Endothelial cell of umbilical vein (primary cell): ENCODE results near the gene TDRD9. TPM values are rescaled to one million over a fixed set of nuclear protein-coding genes. Genes with fewer than 3 reads are reported as not detected.

ENCODE experiments used
- BruUV-seq: library from RNA; stranded (reverse); fragments of 400-500 nt; replicated peaks from 2 replicates; lab custom pipeline; 2021; lab: Mats Ljungman, UMichigan
- CTCF ChIA-PET: fragments of 300-600, 350-600 bp; sonication (Branson Sonifier 250); formaldehyde crosslinking; loops from one replicate; lab custom pipeline; 2021; ENCODE audit warnings: antibody characterized with exemption, inconsistent platforms; lab: Charles Lee
- POLR2A ChIA-PET: fragments of 300-600, 350-600 bp; sonication (Branson Sonifier 250); formaldehyde crosslinking; loops from one replicate; lab custom pipeline; 2021; ENCODE audit warnings: antibody characterized with exemption, inconsistent platforms; lab: Charles Lee
- DNase-seq: peaks from one replicate; pipeline ENCODE4 v3.0.0-alpha.2; 2011; ENCODE audit warnings: low read depth, low spot score
- FAIRE-seq: peaks from 2 replicates; lab custom pipeline; 2011; peaks lifted over from hg19 to GRCh38; lab: Jason Lieb, UNC
- H2AFZ ChIP-seq: 2 replicates; pipeline ENCODE4 v1.6.0; 2012; ENCODE audit warnings: low read depth, low read length, control low read depth, inconsistent platforms
- H3K27ac ChIP-seq: 2 replicates; pipeline ENCODE4 v1.5.1; 2011; ENCODE audit warnings: low read depth, mild to moderate bottlenecking, control low read depth, low read length, moderate library complexity; ENCODE audit not compliant: insufficient read depth
- H3K27me3 ChIP-seq, 2 experiments: 2 replicates each; pipeline versions ENCODE4 v1.6.0 to v1.6.1; 2011; ENCODE audit warnings: low read length in 2 of 2, mixed read lengths in 1 of 2; ENCODE audit not compliant: control insufficient read depth in 2 of 2, insufficient read depth in 2 of 2
- H3K36me3 ChIP-seq, 2 experiments: 2 replicates in 1 of 2; 3 replicates in 1 of 2; pipeline ENCODE4 v1.5.1; 2011; ENCODE audit warnings: low read length in 2 of 2, mild to moderate bottlenecking in 1 of 2, moderate library complexity in 1 of 2; ENCODE audit not compliant: control insufficient read depth in 2 of 2, insufficient read depth in 2 of 2; ENCODE audit errors: extremely low read depth in 1 of 2
- H3K4me1 ChIP-seq: 3 replicates; pipeline ENCODE4 v1.5.1; 2011; ENCODE audit warnings: mild to moderate bottlenecking, low read length; ENCODE audit not compliant: control insufficient read depth, insufficient read depth; ENCODE audit errors: extremely low read depth
- H3K4me2 ChIP-seq: 2 replicates; pipeline ENCODE4 v1.6.1; 2011; ENCODE audit warnings: low read length, control low read depth, mixed read lengths; ENCODE audit not compliant: insufficient read depth
- H3K4me3 ChIP-seq, 3 experiments: fragments of 200-600 bp in 1 of 3; sonication (generic), shearing (Covaris generic) in 1 of 3; replicated peaks in 1 of 3; 2 replicates each; pipeline ENCODE4 v1.5.1; 2011 to 2016; ENCODE audit warnings: control low read depth in 3 of 3, low read length in 3 of 3, mild to moderate bottlenecking in 2 of 3, inconsistent platforms in 1 of 3, low read depth in 1 of 3, moderate library complexity in 1 of 3; ENCODE audit not compliant: insufficient read depth in 1 of 3
- H3K79me2 ChIP-seq: 2 replicates; pipeline ENCODE4 v1.6.0; 2012; ENCODE audit warnings: low read length, inconsistent platforms; ENCODE audit not compliant: control insufficient read depth, insufficient read depth
- H3K9ac ChIP-seq: replicated peaks from 2 replicates; pipeline ENCODE3; 2011; ENCODE audit warnings: low read length, control low read depth; ENCODE audit not compliant: insufficient read depth; ENCODE audit errors: extremely low read depth
- H3K9me1 ChIP-seq: replicated peaks from 3 replicates; pipeline ENCODE4 v1.6.0; 2011; ENCODE audit warnings: mild to moderate bottlenecking, low read length; ENCODE audit not compliant: control insufficient read depth, insufficient read depth; ENCODE audit errors: extremely low read depth
- H3K9me3 ChIP-seq: replicated peaks from 2 replicates; pipeline ENCODE4 v1.5.1; 2012; ENCODE audit warnings: low read length, inconsistent platforms; ENCODE audit not compliant: control insufficient read depth, insufficient read depth
- H4K20me1 ChIP-seq: replicated peaks from 2 replicates; pipeline ENCODE3; 2011; ENCODE audit warnings: mild to moderate bottlenecking, low read length; ENCODE audit not compliant: control insufficient read depth, insufficient read depth; ENCODE audit errors: extremely low read depth
- EZH2 ChIP-seq: IDR thresholded peaks from 2 replicates; pipeline ENCODE4 v1.6.1; 2012; ENCODE audit warnings: borderline replicate concordance, low read depth, mild to moderate bottlenecking, moderate library complexity, low read length, inconsistent platforms; ENCODE audit not compliant: severe bottlenecking
- FOS ChIP-seq: IDR thresholded peaks from 2 replicates; pipeline ENCODE4 v1.6.1; 2011; ENCODE audit warnings: mild to moderate bottlenecking, low read length, moderate library complexity, borderline replicate concordance; ENCODE audit not compliant: insufficient read depth
- GATA2 ChIP-seq: IDR thresholded peaks from 2 replicates; pipeline ENCODE4 v1.7.0; 2011; ENCODE audit warnings: low read depth, mild to moderate bottlenecking, moderate library complexity, mixed read lengths, low read length; ENCODE audit not compliant: insufficient read length, insufficient read depth
- JUN ChIP-seq: IDR thresholded peaks from 2 replicates; pipeline ENCODE4 v1.6.1; 2011; ENCODE audit warnings: borderline replicate concordance, low read depth; ENCODE audit not compliant: insufficient read length, insufficient read depth
- MYC ChIP-seq: IDR thresholded peaks from one replicate; pipeline ENCODE4 v1.6.1; 2011; ENCODE audit warnings: mild to moderate bottlenecking, low read depth, low read length
- POLR2A ChIP-seq: IDR thresholded peaks from 2 replicates; pipeline ENCODE4 v1.6.1; 2012; ENCODE audit warnings: low read depth, mild to moderate bottlenecking, control low read depth, low read length
- POLR2AphosphoS5 ChIP-seq: IDR thresholded peaks from 2 replicates; pipeline ENCODE4 v1.6.1; 2012; ENCODE audit warnings: low read depth, mild to moderate bottlenecking, control low read depth, low read length, moderate library complexity; ENCODE audit not compliant: insufficient read depth
- dilution Hi-C: fragments of 300-500 bp; cut with MboI; formaldehyde crosslinking; loops from one replicate; pipeline ENCODE4 v1.15.0; 2019; ENCODE audit warnings: low sequenced_read_pairs; ENCODE audit not compliant: extremely low pct_ligation_motif_present
- intact Hi-C: fragments of 100-400 bp; cut with micrococcal nuclease; formaldehyde crosslinking; loops from one replicate; pipeline ENCODE4 v1.10.0; 2022
- polyA plus RNA-seq, 4 experiments: library from polyadenylated mRNA; depleted of rRNA in 3 of 4; stranded (reverse) in 3 of 4; unstranded in 1 of 4; fragments of >200 nt; gene quantifications; 2 replicates each; pipeline versions ENCODE4 v1.2.1 to v1.2.3, GENCODE V29; 2011 to 2012; ENCODE audit warnings: missing spikeins in 1 of 4
- total RNA-seq: library from RNA; stranded (reverse); gene quantifications from 2 replicates; pipeline ENCODE4 v1.2.3, GENCODE V29; 2021
- TF ChIP-seq, protein P1 (sequence below), 2 donors: IDR thresholded peaks; 1 replicate in 1 of 2; 2 replicates in 1 of 2; pipeline ENCODE4 v1.5.1; 2011; ENCODE audit warnings: low read length in 2 of 2, mild to moderate bottlenecking in 2 of 2, moderate library complexity in 2 of 2, control low read depth in 1 of 2, inconsistent platforms in 1 of 2, low read depth in 1 of 2; ENCODE audit not compliant: insufficient read depth in 1 of 2; ENCODE audit errors: extremely low read depth in 1 of 2
- TF ChIP-seq, protein P2 (sequence below): IDR thresholded peaks from 2 replicates; pipeline ENCODE4 v1.6.1; 2011; ENCODE audit not compliant: insufficient read depth, insufficient read length

The TDRD9 gene
- total and polyA plus RNA-seq, 2 donors (not counting 3 experiments of a cell fraction or from before 2014, with no cell fraction given) = 0.52 to 1.4 TPM

- no peaks in the 10 kb centered on the region for H3K36me3 ChIP-seq
- no peak overlapping the region for H3K4me2 ChIP-seq
- BruUV-seq = no TSS peak
These were observed 45.6 kb upstream of the TDRD9 start for GRCh38 chr14:103882503-103883262.

More at GRCh38 chr14:103882503-103883262, 45.6 kb upstream of the TDRD9 start:
- ChIA-PET CTCF (interaction anchor here (1.2 to 10.4 kb wide), 4 partner anchors 18 to 74 kb away, joined by 4 to 81 read pairs (median 10); no protein-coding TSS in a partner anchor), POLR2A (interaction anchor here (0.6 kb wide), 1 partner anchor 74 kb away, joined by 3 read pairs; no protein-coding TSS in a partner anchor)
- FAIRE-seq (no peak), DNase-seq (no peak)
- peaks cover 26% of the 10 kb centered on the region for H3K4me1 ChIP-seq
- dilution Hi-C loops = no loop called here
- TF ChIP-seq, protein P1, sequence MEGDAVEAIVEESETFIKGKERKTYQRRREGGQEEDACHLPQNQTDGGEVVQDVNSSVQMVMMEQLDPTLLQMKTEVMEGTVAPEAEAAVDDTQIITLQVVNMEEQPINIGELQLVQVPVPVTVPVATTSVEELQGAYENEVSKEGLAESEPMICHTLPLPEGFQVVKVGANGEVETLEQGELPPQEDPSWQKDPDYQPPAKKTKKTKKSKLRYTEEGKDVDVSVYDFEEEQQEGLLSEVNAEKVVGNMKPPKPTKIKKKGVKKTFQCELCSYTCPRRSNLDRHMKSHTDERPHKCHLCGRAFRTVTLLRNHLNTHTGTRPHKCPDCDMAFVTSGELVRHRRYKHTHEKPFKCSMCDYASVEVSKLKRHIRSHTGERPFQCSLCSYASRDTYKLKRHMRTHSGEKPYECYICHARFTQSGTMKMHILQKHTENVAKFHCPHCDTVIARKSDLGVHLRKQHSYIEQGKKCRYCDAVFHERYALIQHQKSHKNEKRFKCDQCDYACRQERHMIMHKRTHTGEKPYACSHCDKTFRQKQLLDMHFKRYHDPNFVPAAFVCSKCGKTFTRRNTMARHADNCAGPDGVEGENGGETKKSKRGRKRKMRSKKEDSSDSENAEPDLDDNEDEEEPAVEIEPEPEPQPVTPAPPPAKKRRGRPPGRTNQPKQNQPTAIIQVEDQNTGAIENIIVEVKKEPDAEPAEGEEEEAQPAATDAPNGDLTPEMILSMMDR (IDR thresholded peaks at IDR 0.05; ENCODE audit: extremely low read depth in 1 of 2, insufficient read depth in 1 of 2, low read depth in 1 of 2, low read length in 2 of 2) = no peak
- TF ChIP-seq EZH2 (no peak), POLR2AphosphoS5 (no peak), MYC (no peak), JUN (no peak), FOS (no peak), POLR2A (no peak), GATA2 (no peak)
- TF ChIP-seq, protein P2, sequence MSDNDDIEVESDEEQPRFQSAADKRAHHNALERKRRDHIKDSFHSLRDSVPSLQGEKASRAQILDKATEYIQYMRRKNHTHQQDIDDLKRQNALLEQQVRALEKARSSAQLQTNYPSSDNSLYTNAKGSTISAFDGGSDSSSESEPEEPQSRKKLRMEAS = no peak
- no peaks in the 10 kb centered on the region for H3K27me3 ChIP-seq
- no peaks in the 10 kb centered on the region for H3K79me2 ChIP-seq
- no peak overlapping the region for H3K4me3 ChIP-seq
- H4K20me1 ChIP-seq = no peaks in the 10 kb centered on the region
- no peak overlapping the region for H3K9ac ChIP-seq
- H2AFZ ChIP-seq = no peak overlapping the region
- H3K9me3 ChIP-seq = no peaks in the 10 kb centered on the region
- H3K9me1 ChIP-seq = no peaks in the 10 kb centered on the region
- intact Hi-C loops = no loop called here
- no peak overlapping the region for H3K27ac ChIP-seq
